Measurements from ENCODE around the gene SEMG1.

Gene SEMG1, protein sequence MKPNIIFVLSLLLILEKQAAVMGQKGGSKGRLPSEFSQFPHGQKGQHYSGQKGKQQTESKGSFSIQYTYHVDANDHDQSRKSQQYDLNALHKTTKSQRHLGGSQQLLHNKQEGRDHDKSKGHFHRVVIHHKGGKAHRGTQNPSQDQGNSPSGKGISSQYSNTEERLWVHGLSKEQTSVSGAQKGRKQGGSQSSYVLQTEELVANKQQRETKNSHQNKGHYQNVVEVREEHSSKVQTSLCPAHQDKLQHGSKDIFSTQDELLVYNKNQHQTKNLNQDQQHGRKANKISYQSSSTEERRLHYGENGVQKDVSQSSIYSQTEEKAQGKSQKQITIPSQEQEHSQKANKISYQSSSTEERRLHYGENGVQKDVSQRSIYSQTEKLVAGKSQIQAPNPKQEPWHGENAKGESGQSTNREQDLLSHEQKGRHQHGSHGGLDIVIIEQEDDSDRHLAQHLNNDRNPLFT

GRCh38 chr20:45206725-45207124 lies at the start of gene SEMG1:
SEMG1 (plus strand) TSS chr20:45207033; CDS start chr20:45207054, 21 bp downstream.
- no peak for DNase-seq

DNA sequence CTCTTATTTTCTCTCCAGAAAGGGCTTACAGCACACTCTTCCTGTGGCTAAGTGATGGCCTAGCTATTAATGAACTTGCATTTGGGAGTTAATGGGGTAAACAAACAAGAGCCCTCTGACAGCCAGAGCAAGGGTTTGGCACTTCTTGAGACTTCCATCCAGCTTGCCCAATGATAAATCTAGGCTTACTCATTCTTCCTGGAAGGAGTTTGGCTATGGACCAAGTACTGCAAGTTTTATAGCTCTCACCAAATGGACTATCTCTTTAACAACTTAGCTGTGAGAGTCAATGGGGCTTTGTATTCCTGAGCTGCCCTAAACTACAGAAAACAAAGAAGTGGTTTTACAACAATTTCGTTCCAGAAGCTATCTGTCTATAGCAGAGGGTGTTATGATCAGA lies 48.9 kb upstream of the SEMG1 start:
- DNase-seq = no peak

DNA sequence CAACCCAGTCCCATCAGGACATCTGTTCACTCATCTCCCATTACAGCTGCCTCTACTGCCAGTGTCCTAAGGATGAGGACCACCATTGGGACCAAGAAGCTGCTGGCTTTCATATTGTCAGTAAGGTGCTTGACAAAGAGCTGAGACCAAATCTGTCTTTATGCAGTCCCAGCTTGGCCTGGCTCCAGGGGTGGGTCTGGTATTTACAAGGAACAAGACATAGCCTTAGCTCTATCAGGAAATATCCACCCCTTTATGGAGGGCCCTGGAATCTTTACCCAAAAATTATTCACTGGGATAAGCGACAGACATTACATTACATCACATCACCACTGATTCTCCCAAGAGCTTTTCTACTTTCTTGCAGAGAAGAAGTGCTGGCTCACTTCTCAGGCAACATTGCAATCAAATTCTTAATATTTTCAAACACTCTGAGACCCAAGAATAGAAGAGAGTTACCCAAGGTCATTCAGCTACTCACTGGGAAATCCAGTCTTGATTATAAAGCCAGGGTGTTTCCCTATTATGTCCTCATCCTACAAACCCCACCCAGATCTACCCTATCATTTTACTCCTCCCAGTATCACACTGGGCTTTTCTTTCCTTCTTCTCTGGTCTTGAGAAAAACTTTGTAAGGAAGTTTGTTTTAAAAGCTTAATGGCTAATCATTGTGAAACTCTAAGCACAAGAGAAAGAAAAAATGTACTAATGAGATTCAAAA lies 43.6 kb upstream of the SEMG1 start:
- no peak for DNase-seq

GRCh38 chr20:45164906-45165305 lies 41.9 kb upstream of the SEMG1 start:
- no peak for DNase-seq

- no peak for DNase-seq
Measured at GRCh38 chr20:45173522-45173921, 33.3 kb upstream of the SEMG1 start.

DNA sequence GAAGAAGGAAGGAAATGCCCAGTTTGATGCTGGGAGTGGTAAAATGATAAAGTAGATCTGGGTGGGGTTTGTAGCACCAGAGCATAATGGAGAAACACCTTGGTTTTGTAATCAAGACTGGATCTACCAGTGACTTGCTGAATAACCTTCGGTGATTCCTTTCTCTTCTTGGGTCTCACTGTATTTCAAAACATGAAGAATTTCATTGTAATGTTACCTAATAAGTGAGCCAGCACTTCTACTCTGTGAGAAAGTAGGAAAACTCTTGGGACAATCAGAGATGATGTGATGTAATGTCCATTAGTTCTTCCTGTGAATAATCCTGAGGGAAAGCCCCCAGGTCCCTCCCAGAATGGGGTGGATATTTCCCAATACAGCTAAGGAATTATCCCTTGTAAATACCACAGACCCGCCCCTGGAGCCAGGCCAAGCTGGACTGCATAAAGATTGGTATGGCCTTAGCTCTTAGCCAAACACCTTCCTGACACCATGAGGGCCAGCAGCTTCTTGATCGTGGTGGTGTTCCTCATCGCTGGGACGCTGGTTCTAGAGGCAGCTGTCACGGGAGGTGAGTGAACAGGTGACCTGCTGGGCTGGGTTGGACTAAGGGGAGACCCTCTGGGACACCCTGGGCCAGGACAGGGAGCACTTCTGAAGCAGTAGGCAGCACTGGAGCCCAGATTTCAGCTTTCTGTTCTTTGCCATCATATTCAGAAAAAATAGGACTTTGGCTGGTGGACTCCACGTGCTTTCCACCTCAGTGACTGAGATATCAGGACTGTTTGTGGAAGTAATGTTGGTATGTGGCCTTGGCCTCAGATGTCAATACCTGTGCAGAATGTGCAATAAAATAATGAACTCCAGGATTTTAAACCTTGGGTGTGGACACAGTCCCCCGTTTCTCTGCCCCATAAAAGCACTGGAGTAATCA lies 32.1 kb upstream of the SEMG1 start, which contains the start of gene PI3:
TSS of gene PI3 (plus strand) at position 469 of the 931 bp plus-strand sequence. CDS start at position 490, 21 bp downstream.
- no peak for DNase-seq

DNA sequence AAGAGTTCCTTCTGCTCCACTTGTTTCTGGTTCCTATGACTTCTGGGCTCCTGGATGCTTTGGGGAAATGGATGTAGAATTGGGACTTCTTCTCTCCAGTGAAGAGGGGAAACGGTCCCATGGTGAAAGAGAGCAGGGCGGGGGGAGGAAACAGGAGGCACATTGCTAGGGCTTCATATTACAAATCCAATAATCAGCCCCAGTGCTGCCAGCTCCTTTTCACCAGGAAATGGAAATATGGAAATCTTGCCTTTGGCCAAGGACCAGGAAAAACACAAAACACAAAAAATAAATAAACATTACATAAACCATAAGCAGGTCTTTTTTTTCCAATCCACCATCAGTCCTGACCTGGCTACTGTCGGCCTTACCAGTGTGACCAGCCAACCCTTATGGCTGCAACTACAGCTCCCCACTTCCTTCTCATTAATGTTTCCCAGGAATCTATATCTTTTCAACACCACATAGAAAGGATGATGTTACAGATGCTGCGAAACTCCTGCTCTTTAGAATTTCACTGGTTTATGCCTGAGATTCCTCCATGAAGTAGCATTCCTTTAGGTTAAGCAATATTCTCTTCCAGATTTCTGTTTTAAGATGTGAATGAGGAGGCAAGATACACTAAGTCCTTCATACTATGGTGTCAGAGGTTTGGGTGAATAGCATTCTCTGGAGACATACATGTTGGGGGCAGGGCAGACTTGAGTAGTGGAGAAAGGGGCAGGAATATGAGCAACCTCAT lies 30.1 kb upstream of the SEMG1 start:
- no peak for DNase-seq

DNA sequence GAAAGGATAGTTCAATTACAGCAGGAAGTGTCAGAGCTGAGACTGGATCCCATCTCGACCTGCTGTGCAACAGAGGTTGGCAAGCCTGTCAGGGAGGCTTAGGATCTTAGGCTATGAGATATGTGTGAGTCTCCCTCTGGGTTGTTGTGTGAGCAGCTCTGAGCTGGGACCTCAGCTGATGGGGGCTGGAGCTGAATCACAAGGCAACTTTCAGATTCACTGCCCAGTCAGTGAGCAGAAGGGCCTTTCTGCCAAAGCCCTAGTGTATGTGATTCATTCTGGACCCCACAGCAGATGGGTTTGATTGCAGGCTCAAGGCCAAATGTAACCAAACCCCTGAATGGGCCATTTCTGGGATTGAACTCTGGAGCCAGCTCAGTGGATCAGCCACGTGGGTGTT lies 27.7 kb upstream of the SEMG1 start:
- DNase-seq = no peak

- DNase-seq = no peak
Measured at GRCh38 chr20:45181639-45182038, 25.2 kb upstream of the SEMG1 start.

GRCh38 chr20:45183084-45183483 lies 23.7 kb upstream of the SEMG1 start:
- DNase-seq = no peak

- no peak for DNase-seq
Measured at GRCh38 chr20:45187693-45188092, 19.1 kb upstream of the SEMG1 start.

GRCh38 chr20:45189067-45189609 lies 17.7 kb upstream of the SEMG1 start:
- DNase-seq = no peak

GRCh38 chr20:45189861-45190260 lies 17.0 kb upstream of the SEMG1 start:
- no peak for DNase-seq

DNA sequence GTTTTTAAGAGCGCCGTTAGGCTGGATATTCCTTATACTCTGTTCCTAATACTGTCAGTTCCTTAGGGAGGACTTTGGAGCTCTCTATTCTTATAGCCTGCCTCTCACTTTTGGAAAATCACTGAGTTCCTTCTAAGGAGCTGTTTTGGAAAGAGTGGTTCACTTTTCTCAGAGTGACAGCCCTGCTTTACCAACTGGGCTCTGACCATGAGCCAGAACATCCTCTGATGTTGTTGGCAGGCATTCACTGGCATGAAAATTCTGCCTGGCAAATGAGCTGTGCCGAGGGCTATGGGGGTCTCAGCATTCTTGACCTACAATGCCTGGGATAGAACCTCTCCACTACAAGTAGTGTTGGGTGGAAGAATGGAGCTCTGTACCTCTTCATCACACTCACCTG lies 14.9 kb upstream of the SEMG1 start:
- no peak for DNase-seq

- DNase-seq = no peak
Measured at GRCh38 chr20:45193331-45193730, 13.5 kb upstream of the SEMG1 start.

DNA sequence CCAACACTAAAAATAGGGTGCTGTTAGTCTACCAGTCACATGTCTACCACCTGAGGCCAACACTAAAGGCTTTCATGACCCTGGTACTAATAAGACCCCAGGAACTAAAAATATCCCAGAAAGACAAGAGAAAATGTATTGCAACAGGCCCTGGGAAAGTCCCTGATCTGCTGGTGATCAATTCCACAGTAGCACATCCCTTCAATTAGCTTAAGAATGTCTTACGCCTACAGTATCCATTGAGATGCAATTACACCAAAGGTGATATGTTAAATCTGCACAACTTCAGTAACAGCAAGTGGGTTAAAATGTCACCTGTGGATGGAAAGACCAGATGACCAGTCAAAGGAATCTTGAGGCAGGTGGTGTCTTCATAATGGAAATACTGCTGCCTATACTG lies 3.1 kb downstream of the SEMG1 start:
- DNase-seq = no peak

DNA sequence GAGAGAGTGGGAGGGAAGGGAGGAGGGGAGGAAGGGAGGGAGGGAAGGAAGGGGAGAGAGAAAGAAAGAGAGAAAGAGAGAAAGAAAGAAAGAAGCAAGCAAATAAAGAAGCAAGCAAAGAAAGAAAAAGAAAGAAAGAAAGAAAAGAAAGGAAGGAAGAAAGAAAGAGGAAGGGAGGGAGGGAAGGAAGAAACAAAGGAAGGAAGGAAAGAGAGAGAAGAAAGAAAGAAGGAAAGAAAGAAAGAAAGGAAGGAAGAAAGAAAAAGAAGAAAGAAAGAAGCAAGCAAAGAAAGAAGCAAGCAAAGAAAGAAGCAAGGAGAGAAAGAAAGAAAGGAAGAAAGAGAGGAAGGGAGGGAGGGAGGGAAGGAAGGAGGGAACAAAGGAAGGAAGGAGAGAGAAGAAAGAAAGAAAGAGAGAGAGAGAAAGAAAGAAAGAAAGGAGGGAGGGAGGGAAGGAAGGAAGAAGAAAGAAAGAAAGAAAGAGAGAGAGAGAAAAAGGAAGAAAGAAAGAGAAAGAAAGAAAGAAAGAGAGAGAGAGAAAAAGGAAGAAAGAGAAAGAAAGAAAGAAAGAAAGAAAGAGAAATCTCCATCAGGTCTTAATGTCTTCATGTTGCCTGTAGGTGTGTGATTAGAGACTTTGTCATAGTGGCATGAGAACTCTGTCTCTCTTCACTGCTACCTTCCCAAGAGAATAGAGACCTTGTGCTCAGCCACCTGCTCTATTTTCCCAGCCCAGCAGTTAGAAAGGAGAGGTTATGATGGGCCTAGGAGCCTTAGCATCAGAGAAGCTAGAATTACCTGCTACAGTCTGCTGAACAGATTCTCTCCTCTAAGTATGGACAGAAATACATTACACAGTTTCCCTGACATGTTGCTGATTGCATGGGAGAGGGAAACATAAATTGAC lies 5.0 kb downstream of the SEMG1 start:
- no peak for DNase-seq

DNA sequence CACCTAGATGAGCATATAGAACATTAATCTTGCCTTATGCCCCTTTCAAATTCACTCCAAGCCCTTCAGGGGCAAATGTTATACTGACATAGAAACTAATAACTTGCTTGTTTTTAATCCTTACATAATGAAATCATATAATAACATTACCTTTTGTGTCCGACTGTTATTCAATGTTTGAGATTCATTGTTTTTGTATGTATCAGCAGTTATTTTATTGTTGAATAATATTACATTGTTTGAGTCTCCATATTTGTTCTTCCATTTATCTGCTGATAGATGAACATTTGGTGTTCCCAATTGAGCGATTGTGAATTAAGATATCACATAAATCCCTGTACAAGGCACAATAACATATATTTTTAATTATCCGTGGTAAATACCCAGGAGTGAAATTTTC lies 6.0 kb downstream of the SEMG1 start:
- no peak for DNase-seq

DNA sequence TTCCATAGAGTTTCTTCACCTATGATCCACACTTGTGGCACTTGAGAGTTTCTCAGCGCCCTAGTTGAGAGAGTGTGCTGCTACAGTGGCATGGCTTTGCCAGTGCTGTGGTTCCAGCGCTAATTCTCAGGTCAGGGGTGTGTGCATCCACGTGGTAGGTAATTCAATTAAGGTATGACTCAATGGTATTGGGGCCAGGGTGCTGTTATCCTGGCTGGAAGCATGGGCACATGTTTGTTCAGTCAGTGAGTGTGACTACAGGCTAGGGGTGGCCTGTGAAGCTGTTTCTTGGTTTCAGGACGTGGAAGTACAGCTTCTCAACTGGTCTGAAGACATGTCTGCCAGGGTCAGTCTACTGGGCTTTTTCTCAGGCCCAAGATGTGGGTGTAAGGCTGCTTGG lies 11.3 kb downstream of the SEMG1 start:
- DNase-seq = no peak

- no peak for DNase-seq
Measured at GRCh38 chr20:45218636-45219035, 11.8 kb downstream of the SEMG1 start.

DNA sequence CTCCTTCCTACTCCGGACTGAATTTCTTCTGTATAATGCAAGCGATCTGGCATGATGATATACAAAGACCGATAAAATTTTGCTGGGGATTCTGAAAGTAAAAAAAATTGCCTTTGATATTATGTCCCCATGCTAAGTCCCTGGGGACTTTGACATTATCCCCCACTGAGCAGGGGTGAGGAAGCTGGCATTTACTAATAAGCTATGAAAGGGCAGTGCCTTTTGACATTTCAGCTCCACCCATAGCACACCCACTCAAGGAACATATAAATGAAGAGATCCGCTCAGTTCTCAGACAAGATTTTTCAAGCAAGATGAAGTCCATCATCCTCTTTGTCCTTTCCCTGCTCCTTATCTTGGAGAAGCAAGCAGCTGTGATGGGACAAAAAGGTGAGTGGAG lies 14.2 kb downstream of the SEMG1 start, which contains the start of gene SEMG2:
TSS of gene SEMG2 (plus strand) at position 298 of the 400 bp plus-strand sequence. CDS start at position 315, 17 bp downstream.
- no peak for DNase-seq
